GM06990 (cell line): Measurements from ENCODE around the gene CEMP1.
A peak's percentile ranks its signal among the peaks of the same experiment; 100 is the strongest.

Source experiments
- DNase-seq: peaks from one replicate; pipeline ENCODE4 v3.0.0-alpha.2; 2011; ENCODE audit not compliant: insufficient read length; ENCODE audit errors: extremely low read depth
- H3K27me3 ChIP-seq: replicated peaks from 2 replicates; pipeline ENCODE4 v1.6.0; 2011; ENCODE audit warnings: low read length; ENCODE audit not compliant: control insufficient read depth, insufficient read depth
- H3K36me3 ChIP-seq: 2 replicates; pipeline ENCODE4 v1.5.1; 2011; ENCODE audit warnings: low read length; ENCODE audit not compliant: control insufficient read depth, insufficient read depth
- H3K4me3 ChIP-seq: replicated peaks from 2 replicates; pipeline ENCODE4 v1.5.1; 2011; ENCODE audit warnings: low read depth, mild to moderate bottlenecking, control low read depth, low read length
- CTCF ChIP-seq: IDR thresholded peaks from 2 replicates; pipeline ENCODE4 v1.5.1; 2011; ENCODE audit warnings: low read length, control low read depth, mild to moderate bottlenecking, inconsistent platforms; ENCODE audit not compliant: insufficient read depth, poor library complexity, severe bottlenecking

Gene CEMP1

GRCh38 chr16:2487903-2488531, 43.2 kb downstream of the CEMP1 start:
- Histone ChIP-seq H3K4me3 (no peak overlapping the region), H3K27me3 (no peaks in the 10 kb centered on the region), H3K36me3 (no peaks in the 10 kb centered on the region; the same call in 1 of the 2 replicates)
- DNase-seq: no peak
- no peak for TF ChIP-seq CTCF

GRCh38 chr16:2487517-2487842, 43.7 kb downstream of the CEMP1 start:
- no peak for DNase-seq
- H3K27me3 ChIP-seq: no peaks in the 10 kb centered on the region
- H3K4me3 ChIP-seq: no peak overlapping the region
- no peak for TF ChIP-seq CTCF
- H3K36me3 ChIP-seq: no peaks in the 10 kb centered on the region; the same call in 1 of the 2 replicates

- peak; percentile 50 for TF ChIP-seq CTCF
- peak; percentile 53 for DNase-seq
- Histone ChIP-seq H3K4me3 (peak overlapping the region; percentile 31), H3K27me3 (no peaks in the 10 kb centered on the region), H3K36me3 (no peaks in the 10 kb centered on the region; the same call in 1 of the 2 replicates)
Observed at GRCh38 chr16:2486645-2487516, 44.3 kb downstream of the CEMP1 start.

- TF ChIP-seq CTCF: no peak
- H3K36me3 ChIP-seq: no peaks in the 10 kb centered on the region; the same call in 1 of the 2 replicates
- DNase-seq: no peak
- no peak overlapping the region for H3K4me3 ChIP-seq
- H3K27me3 ChIP-seq: no peaks in the 10 kb centered on the region
Observed at GRCh38 chr16:2485811-2486507, 45.2 kb downstream of the CEMP1 start.

GRCh38 chr16:2484898-2485508, 46.2 kb downstream of the CEMP1 start:
- no peak for DNase-seq
- no peak for TF ChIP-seq CTCF
- Histone ChIP-seq H3K36me3 (no peaks in the 10 kb centered on the region), H3K27me3 (no peaks in the 10 kb centered on the region), H3K4me3 (no peak overlapping the region)
